Measurements from ENCODE around the gene TOPAZ1.

DNA sequence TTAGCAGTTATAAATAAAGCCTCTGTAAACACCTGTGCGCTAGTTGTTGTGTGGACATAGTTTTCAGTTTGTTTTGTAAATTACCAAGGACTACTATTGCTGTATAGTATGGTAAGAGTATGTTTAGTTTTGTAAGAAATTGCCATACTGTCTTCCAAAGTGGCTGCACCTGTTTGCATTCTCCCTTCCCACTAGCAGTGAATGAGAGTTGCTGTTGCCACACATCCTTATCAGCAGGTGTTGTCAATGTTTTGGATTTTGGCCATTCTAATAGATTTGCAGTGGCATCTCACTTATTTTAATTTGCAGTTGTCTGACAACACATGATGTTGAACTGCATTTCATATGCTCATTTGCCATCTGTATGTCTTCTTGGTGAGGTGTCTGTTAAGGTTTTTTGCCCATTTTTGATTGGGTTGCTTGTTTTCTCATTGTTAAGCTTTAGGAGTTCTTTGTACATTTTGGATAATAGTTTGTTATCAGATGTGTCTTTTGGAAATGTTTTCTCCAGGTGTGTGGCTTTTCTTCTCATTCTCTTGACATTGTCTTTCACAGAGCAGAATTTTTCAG is 111.8 kb downstream of the TOPAZ1 start:
- TF ChIP-seq, protein P1, sequence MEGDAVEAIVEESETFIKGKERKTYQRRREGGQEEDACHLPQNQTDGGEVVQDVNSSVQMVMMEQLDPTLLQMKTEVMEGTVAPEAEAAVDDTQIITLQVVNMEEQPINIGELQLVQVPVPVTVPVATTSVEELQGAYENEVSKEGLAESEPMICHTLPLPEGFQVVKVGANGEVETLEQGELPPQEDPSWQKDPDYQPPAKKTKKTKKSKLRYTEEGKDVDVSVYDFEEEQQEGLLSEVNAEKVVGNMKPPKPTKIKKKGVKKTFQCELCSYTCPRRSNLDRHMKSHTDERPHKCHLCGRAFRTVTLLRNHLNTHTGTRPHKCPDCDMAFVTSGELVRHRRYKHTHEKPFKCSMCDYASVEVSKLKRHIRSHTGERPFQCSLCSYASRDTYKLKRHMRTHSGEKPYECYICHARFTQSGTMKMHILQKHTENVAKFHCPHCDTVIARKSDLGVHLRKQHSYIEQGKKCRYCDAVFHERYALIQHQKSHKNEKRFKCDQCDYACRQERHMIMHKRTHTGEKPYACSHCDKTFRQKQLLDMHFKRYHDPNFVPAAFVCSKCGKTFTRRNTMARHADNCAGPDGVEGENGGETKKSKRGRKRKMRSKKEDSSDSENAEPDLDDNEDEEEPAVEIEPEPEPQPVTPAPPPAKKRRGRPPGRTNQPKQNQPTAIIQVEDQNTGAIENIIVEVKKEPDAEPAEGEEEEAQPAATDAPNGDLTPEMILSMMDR (IDR thresholded peaks at IDR 0.05) = no peak
- TF ChIP-seq EP300 (IDR thresholded peaks at IDR 0.05) (no peak), POLR2AphosphoS5 (IDR thresholded peaks at IDR 0.05) (no peak)

Measured in stomach (tissue), 4 donors.